ENCODE measurements around the gene GABRG3. TPM values are rescaled to one million over a fixed set of nuclear protein-coding genes. Genes with fewer than 3 reads are reported as not detected.

Gene GABRG3
- total RNA-seq, 1 donor from 2014 or later: 3.0 TPM

- TF ChIP-seq CTCF (IDR thresholded peaks at IDR 0.05; ENCODE audit: unreplicated experiment): no peak
- H3K4me1 Mint-ChIP-seq: no peaks in the 10 kb centered on the region
- no peak overlapping the region for H3K27ac Mint-ChIP-seq
- H3K4me3 Mint-ChIP-seq: no peak overlapping the region
- H3K9me3 Mint-ChIP-seq: peaks cover 4% of the 10 kb centered on the region
- DNase-seq (ENCODE audit: low spot score in 2 of 2, unreplicated experiment in 2 of 2): no peak
- peaks cover 10% of the 10 kb centered on the region for H3K27me3 Mint-ChIP-seq (ENCODE audit: low read depth)
- H3K36me3 Mint-ChIP-seq: no peaks in the 10 kb centered on the region
Observed at GRCh38 chr15:27410996-27411605, 440.1 kb downstream of the GABRG3 start.

GRCh38 chr15:27412415-27412814, 441.4 kb downstream of the GABRG3 start:
- H3K4me1 Mint-ChIP-seq: no peaks in the 10 kb centered on the region
- TF ChIP-seq CTCF (IDR thresholded peaks at IDR 0.05; ENCODE audit: unreplicated experiment): no peak
- no peak for DNase-seq (ENCODE audit: low spot score in 2 of 2, unreplicated experiment in 2 of 2)
- H3K27ac Mint-ChIP-seq: no peak overlapping the region
- H3K4me3 Mint-ChIP-seq: no peak overlapping the region
- peaks cover 16% of the 10 kb centered on the region for H3K27me3 Mint-ChIP-seq (ENCODE audit: low read depth)
- H3K36me3 Mint-ChIP-seq: no peaks in the 10 kb centered on the region
- no peaks in the 10 kb centered on the region for H3K9me3 Mint-ChIP-seq

- Mint-ChIP-seq H3K4me1 (no peaks in the 10 kb centered on the region), H3K27ac (no peak overlapping the region), H3K36me3 (no peaks in the 10 kb centered on the region), H3K9me3 (no peaks in the 10 kb centered on the region), H3K27me3 (ENCODE audit: low read depth) (peaks cover 22% of the 10 kb centered on the region), H3K4me3 (no peak overlapping the region)
- no peak for TF ChIP-seq CTCF (IDR thresholded peaks at IDR 0.05; ENCODE audit: unreplicated experiment)
- DNase-seq (ENCODE audit: low spot score in 2 of 2, unreplicated experiment in 2 of 2): no peak
Observed at GRCh38 chr15:27414168-27414870, 443.3 kb downstream of the GABRG3 start.

- Mint-ChIP-seq H3K27ac (no peak overlapping the region), H3K4me3 (no peak overlapping the region), H3K9me3 (no peaks in the 10 kb centered on the region), H3K4me1 (no peaks in the 10 kb centered on the region), H3K36me3 (no peaks in the 10 kb centered on the region), H3K27me3 (ENCODE audit: low read depth) (peaks cover 38% of the 10 kb centered on the region)
- TF ChIP-seq CTCF (IDR thresholded peaks at IDR 0.05; ENCODE audit: unreplicated experiment): no peak
- DNase-seq (ENCODE audit: low spot score in 2 of 2, unreplicated experiment in 2 of 2): no peak
Observed at GRCh38 chr15:27418726-27419125, 447.7 kb downstream of the GABRG3 start.

GRCh38 chr15:27422997-27423396, 452.0 kb downstream of the GABRG3 start:
- H3K4me3 Mint-ChIP-seq: no peak overlapping the region
- no peak overlapping the region for H3K27ac Mint-ChIP-seq
- H3K27me3 Mint-ChIP-seq (ENCODE audit: low read depth): peaks cover 21% of the 10 kb centered on the region
- peaks cover 3% of the 10 kb centered on the region for H3K4me1 Mint-ChIP-seq
- no peak for TF ChIP-seq CTCF (IDR thresholded peaks at IDR 0.05; ENCODE audit: unreplicated experiment)
- H3K36me3 Mint-ChIP-seq: no peaks in the 10 kb centered on the region
- H3K9me3 Mint-ChIP-seq: no peaks in the 10 kb centered on the region
- DNase-seq (ENCODE audit: low spot score in 2 of 2, unreplicated experiment in 2 of 2): no peak

Data from mesothelial cell of epicardium (in vitro differentiated cells).